ENCODE data around the gene EFNB1. TPM values are rescaled to one million over a fixed set of nuclear protein-coding genes. Genes with fewer than 3 reads are reported as not detected.

EFNB1 gene
- total RNA-seq, 1 donor from 2014 or later = 23.3 TPM

- H3K27me3 ChIP-seq (ENCODE audit: insufficient read depth, low read length) = no peaks in the 10 kb centered on the region
- H3K4me1 ChIP-seq (ENCODE audit: insufficient read depth, low read length) = no peaks in the 10 kb centered on the region
- Mint-ChIP-seq H3K4me1 (ENCODE audit: low read depth, unreplicated experiment) (no peaks in the 10 kb centered on the region), H3K36me3 (ENCODE audit: low read depth, unreplicated experiment) (no peaks in the 10 kb centered on the region), H3K27me3 (ENCODE audit: low read depth, unreplicated experiment) (peaks cover 51% of the 10 kb centered on the region), H3K9me3 (ENCODE audit: unreplicated experiment) (no peaks in the 10 kb centered on the region), H3K4me3 (ENCODE audit: unreplicated experiment) (no peak overlapping the region), H3K27ac (ENCODE audit: unreplicated experiment) (no peak overlapping the region)
- no peak overlapping the region for H2AFZ ChIP-seq (ENCODE audit: low read depth, low read length)
- H3K4me3 ChIP-seq (ENCODE audit: insufficient read depth, low read depth, low read length) = no peak overlapping the region
- no peaks in the 10 kb centered on the region for H4K20me1 ChIP-seq (ENCODE audit: insufficient read depth, low read length)
- DNase-seq (ENCODE audit: low read depth) (no peak), FAIRE-seq (no peak)
- no peak overlapping the region for H3K27ac ChIP-seq (ENCODE audit: low read depth, low read length)
- H3K79me2 ChIP-seq (ENCODE audit: insufficient read depth, low read length) = no peaks in the 10 kb centered on the region
- TF ChIP-seq CTCF (IDR thresholded peaks at IDR 0.05; ENCODE audit: insufficient read depth, low read depth, low read length) (no peak), EZH2 (IDR thresholded peaks at IDR 0.05; ENCODE audit: insufficient read depth, low read length) (no peak)
- H3K36me3 ChIP-seq (ENCODE audit: insufficient read depth, low read length) = no peaks in the 10 kb centered on the region
- H3K9me3 ChIP-seq (ENCODE audit: insufficient read depth, low read depth, low read length) = no peaks in the 10 kb centered on the region
- no peak overlapping the region for H3K9ac ChIP-seq (ENCODE audit: low read length)
- no peak overlapping the region for H3K4me2 ChIP-seq (ENCODE audit: low read length)
These were observed 50.3 kb downstream of the EFNB1 start for GRCh38 chrX:68878977-68879645.

GRCh38 chrX:68880846-68881552, 52.2 kb downstream of the EFNB1 start:
- H3K27ac Mint-ChIP-seq (ENCODE audit: unreplicated experiment) = no peak overlapping the region
- H3K4me3 Mint-ChIP-seq (ENCODE audit: unreplicated experiment) = no peak overlapping the region
- FAIRE-seq = no peak
- no peak overlapping the region for H3K27ac ChIP-seq (ENCODE audit: low read depth, low read length)
- peaks cover 47% of the 10 kb centered on the region for H3K27me3 Mint-ChIP-seq (ENCODE audit: low read depth, unreplicated experiment)
- no peaks in the 10 kb centered on the region for H3K79me2 ChIP-seq (ENCODE audit: insufficient read depth, low read length)
- no peak overlapping the region for H2AFZ ChIP-seq (ENCODE audit: low read depth, low read length)
- H3K9me3 Mint-ChIP-seq (ENCODE audit: unreplicated experiment) = no peaks in the 10 kb centered on the region
- no peaks in the 10 kb centered on the region for H3K4me1 ChIP-seq (ENCODE audit: insufficient read depth, low read length)
- no peaks in the 10 kb centered on the region for H3K36me3 Mint-ChIP-seq (ENCODE audit: low read depth, unreplicated experiment)
- DNase-seq (ENCODE audit: low read depth) = no peak
- no peak overlapping the region for H3K4me3 ChIP-seq (ENCODE audit: insufficient read depth, low read depth, low read length)
- H4K20me1 ChIP-seq (ENCODE audit: insufficient read depth, low read length) = no peaks in the 10 kb centered on the region
- TF ChIP-seq EZH2 (IDR thresholded peaks at IDR 0.05; ENCODE audit: insufficient read depth, low read length) (no peak), CTCF (IDR thresholded peaks at IDR 0.05; ENCODE audit: insufficient read depth, low read depth, low read length) (no peak)
- H3K36me3 ChIP-seq (ENCODE audit: insufficient read depth, low read length) = no peaks in the 10 kb centered on the region
- no peaks in the 10 kb centered on the region for H3K4me1 Mint-ChIP-seq (ENCODE audit: low read depth, unreplicated experiment)
- H3K27me3 ChIP-seq (ENCODE audit: insufficient read depth, low read length) = no peaks in the 10 kb centered on the region
- H3K9me3 ChIP-seq (ENCODE audit: insufficient read depth, low read depth, low read length) = no peaks in the 10 kb centered on the region
- no peak overlapping the region for H3K4me2 ChIP-seq (ENCODE audit: low read length)
- H3K9ac ChIP-seq (ENCODE audit: low read length) = no peak overlapping the region

- H3K9me3 Mint-ChIP-seq (ENCODE audit: unreplicated experiment) = no peaks in the 10 kb centered on the region
- Histone ChIP-seq H3K4me3 (ENCODE audit: insufficient read depth, low read depth, low read length) (no peak overlapping the region), H3K9ac (ENCODE audit: low read length) (no peak overlapping the region), H4K20me1 (ENCODE audit: insufficient read depth, low read length) (no peaks in the 10 kb centered on the region), H3K79me2 (ENCODE audit: insufficient read depth, low read length) (no peaks in the 10 kb centered on the region), H3K4me1 (ENCODE audit: insufficient read depth, low read length) (no peaks in the 10 kb centered on the region), H3K36me3 (ENCODE audit: insufficient read depth, low read length) (no peaks in the 10 kb centered on the region), H2AFZ (ENCODE audit: low read depth, low read length) (no peak overlapping the region), H3K27ac (ENCODE audit: low read depth, low read length) (no peak overlapping the region), H3K4me2 (ENCODE audit: low read length) (no peak overlapping the region), H3K27me3 (ENCODE audit: insufficient read depth, low read length) (no peaks in the 10 kb centered on the region), H3K9me3 (ENCODE audit: insufficient read depth, low read depth, low read length) (no peaks in the 10 kb centered on the region)
- TF ChIP-seq CTCF (IDR thresholded peaks at IDR 0.05; ENCODE audit: insufficient read depth, low read depth, low read length) (no peak), EZH2 (IDR thresholded peaks at IDR 0.05; ENCODE audit: insufficient read depth, low read length) (no peak)
- DNase-seq (ENCODE audit: low read depth) = no peak
- H3K27me3 Mint-ChIP-seq (ENCODE audit: low read depth, unreplicated experiment) = peaks cover 41% of the 10 kb centered on the region
- peak; percentile 9 for FAIRE-seq
- no peak overlapping the region for H3K4me3 Mint-ChIP-seq (ENCODE audit: unreplicated experiment)
- no peaks in the 10 kb centered on the region for H3K36me3 Mint-ChIP-seq (ENCODE audit: low read depth, unreplicated experiment)
- no peak overlapping the region for H3K27ac Mint-ChIP-seq (ENCODE audit: unreplicated experiment)
- no peaks in the 10 kb centered on the region for H3K4me1 Mint-ChIP-seq (ENCODE audit: low read depth, unreplicated experiment)
These were observed 53.1 kb downstream of the EFNB1 start for GRCh38 chrX:68881911-68882310.

All from astrocyte (in vitro differentiated cells and primary cell).